HG02870 (cell line): ENCODE data around the gene RGS9BP.
"Not testable (repeated sequence)": the region's sequence is repeated elsewhere in the genome, so short reads cannot be mapped to it uniquely, and the experiment has no call there.

Experiments
- ATAC-seq: cut with Tn5 transposase; IDR thresholded peaks from one replicate; pipeline ENCODE4 v1.9.1; 2021; ENCODE audit warnings: mild to moderate bottlenecking, moderate library complexity; ENCODE audit not compliant: unreplicated experiment

The RGS9BP gene, protein sequence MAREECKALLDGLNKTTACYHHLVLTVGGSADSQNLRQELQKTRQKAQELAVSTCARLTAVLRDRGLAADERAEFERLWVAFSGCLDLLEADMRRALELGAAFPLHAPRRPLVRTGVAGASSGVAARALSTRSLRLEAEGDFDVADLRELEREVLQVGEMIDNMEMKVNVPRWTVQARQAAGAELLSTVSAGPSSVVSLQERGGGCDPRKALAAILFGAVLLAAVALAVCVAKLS

DNA sequence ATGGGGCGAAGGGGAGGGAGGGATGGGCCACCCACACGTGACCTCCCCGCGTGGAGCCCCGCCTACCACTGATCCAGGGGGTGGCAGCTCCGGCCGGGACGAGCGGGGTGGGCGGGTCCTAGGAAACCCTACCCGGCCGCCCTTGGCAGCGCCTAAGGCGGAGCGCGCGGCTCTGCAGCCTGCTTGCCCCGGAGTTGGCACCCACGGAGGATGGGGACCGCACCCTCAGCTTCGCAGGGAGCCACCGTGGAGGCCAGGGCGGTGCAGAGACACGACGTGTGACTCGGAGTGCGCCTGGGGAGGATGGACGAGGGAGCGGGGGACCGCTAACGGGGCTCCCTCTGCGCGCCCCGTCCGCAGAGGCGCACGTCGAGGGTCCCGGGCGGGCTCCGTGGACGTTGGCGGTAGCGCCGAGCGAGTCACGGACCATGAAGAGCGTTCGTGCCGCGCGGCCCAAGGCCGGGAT is at the start of gene RGS9BP:
Gene RGS9BP (plus strand): TSS at position 129 of the 466 bp plus-strand sequence. CDS start 416 bp downstream, outside the sequence.
- ATAC-seq = no peak

DNA sequence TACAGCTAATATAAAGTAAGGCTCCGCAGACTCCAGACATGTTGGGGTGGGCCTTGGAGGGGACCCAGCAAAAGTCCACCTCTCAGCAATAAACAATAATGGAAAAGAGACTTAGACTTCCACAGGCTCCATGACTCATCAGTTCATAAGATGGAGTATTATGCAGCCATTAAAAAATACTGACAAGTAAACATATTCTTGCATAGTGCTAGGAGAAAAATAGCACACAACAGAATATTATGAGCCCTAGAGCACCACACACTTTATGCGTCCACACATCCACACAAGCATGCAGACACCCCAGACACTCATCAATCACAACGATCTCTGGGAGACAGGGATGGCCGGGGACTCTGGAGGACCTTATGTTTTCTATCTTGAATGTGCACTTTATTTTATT is 48.7 kb upstream of the RGS9BP start:
- no peak for ATAC-seq

DNA sequence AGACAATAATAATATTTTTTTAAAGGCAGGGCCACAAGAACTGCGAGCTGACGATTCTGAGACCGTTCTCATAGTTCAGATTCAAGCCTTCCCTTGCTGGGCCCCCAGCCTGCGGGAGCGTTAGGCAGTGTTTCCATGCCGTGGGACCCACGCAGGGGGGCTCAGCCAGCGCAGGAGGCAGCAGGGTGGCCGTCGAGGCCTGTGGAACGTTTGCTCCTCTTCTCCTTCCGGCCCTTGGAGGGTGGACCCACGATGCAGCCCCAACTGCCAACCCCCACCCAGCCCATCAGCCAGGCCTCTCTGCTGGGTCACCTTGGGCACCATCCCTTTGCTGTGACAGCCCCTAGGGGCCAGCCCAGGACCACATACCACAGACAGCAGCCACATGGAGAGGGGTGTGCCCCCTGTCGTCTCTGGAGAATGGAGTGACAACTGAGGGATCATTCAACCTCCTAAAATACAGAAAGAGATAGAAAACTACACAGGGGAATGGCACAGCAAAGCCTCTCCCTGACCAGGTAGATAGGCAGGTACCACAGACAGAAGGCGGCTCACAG is 47.9 kb upstream of the RGS9BP start:
- ATAC-seq = no peak

DNA sequence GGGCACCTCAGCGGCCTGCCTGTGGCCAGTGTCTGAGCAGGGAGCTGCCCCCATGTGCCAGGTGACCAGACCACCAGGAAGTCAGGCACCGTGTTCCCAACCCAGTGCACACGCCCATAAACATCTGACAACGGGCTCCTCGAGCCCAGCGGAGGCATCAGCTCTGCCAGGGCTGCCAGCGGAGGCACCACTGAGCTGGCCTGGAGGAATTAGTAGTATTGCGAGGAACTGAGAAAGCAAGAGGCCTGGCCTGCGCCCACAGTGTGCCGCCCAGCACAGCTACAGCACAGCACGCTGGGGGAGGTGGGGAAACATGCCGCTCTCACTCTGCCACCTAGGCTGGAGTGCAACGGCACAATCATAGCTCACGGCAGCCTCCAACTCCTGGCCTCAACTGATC is 45.3 kb upstream of the RGS9BP start:
- ATAC-seq = no peak

DNA sequence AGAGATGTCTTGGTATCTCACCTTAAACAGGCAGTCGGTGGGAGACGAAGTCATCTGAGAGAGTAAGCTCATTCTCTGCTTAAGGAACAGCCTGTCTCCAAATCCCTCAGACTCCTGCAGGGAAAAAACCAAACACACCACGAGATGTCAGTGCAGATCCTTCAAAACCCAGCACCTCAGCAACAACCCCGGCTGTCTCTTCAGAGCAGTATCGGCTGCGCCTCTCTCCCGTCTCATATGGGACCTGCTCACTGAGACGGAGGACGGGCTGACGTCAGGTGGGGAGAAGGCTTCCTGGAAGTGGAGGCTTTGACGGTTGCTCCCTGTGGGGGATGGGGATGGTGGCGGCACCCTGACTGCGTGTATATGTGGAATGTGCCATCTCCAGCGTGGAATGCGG is 44.3 kb upstream of the RGS9BP start:
- no peak for ATAC-seq

DNA sequence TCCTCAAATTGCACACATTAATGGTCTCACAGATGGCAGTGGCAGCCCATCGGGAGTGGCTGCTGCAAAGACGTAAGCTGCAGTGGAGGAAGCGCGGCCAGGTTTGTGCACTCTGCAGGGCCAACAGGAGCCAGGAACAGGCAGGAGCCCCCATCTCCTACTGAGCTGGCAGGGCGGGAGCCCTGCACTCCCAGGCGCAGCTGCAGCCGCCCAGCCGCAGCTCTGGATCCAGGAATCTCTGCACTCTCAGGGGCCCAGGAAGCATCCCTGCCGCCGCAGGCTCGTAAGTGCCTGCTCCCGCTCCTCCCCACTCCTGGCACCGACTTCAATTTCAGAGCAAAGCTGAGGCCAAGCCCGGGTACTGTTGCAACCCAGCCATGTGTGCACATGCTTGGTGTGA is 38.2 kb upstream of the RGS9BP start:
- ATAC-seq = no peak

DNA sequence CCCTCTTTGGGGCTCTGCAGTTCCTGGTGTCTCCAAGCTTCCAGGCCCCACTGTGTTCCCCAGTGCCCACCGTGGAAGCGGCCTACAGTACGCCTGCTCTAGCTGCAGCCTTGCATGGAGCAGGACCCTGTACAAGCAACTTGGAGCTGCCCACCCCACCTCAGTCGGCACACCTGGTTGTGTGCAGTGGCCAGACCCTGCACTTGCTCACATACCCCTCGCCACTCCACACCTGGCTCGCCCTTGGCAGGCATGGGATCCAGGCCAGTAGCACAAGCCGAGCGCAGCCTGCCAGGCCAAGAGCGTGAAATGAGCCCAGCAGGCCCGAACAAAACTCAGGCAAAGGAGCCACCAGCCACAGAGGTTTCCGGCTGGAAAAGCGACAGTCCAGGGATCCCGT is 37.0 kb upstream of the RGS9BP start:
- ATAC-seq = no peak

DNA sequence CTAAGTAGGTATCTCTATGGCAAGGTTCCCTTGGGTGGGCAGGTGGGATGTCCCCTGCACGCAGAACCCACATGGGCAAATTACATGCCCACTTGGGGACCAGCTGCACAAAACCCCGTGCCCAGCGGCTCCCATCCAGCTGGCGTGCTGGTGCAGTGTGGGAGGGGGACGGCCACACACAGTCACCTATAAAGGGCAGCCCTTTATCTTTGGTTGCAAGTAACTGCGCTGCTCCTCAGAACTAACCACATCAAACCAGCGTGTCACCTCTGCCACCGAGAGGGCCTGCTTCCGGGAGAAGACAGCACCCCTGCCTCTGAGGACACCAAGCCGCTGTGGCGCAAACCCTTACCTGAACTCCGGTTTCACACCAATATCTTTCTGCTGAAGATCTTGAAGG is 32.9 kb upstream of the RGS9BP start:
- no peak for ATAC-seq

DNA sequence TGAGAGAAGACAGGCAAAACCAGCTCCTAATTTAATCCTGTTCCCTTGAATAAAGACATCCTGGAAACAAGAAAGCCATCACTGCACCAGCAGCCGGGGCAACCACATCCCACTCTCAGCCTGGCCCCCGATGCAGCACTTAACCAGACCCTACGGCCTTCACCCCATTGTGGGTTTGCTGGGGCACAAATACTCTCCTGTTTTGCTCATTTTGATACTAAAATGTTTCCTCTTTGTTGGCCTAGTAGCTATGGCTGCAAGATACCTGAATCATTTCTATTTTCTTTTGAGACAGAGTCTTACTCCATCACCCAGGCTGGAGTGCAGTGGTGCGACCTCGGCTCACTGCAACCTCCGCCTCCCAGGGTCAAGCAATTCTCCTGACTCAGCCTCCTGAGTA is 29.1 kb upstream of the RGS9BP start:
- no peak for ATAC-seq

DNA sequence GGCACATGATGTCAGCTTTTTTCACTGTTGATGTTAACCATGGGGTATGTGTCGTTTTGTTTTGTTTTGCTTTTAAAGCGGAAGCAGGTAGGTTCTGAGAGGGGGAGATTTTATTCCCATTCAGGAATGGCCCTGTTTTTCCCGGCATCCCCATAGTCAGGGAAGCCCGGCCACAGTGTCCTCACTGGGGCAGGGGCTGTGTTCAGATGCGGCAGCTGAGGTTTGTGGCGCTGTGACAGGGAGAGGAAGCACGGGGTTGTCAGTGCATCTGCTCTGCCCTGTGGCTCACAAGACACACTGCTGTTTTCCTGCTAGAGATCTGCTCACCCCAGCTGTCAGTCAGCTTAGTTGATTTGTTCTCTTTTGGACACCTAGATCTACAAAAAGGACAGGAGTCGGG is 28.3 kb upstream of the RGS9BP start:
- ATAC-seq = no peak

DNA sequence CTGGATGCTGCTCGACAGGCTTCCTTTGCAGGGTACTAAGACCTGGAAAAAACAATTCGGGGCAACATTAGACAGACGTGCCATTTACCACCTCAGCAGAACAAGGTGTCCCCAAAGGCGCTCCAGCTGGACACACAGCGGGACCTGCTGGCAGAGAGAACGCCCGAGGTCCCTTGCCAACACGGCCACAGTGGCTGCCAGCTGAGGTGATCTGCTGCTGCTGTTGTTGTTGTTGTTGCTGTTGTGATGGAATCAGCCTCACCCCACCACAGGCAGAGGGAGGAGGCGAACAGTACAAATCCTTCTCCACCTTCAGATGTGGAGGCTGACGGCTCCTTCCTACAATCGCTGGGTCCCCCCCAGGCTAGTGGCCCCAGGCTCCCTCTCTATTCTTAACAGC is 25.9 kb upstream of the RGS9BP start:
- ATAC-seq = no peak

DNA sequence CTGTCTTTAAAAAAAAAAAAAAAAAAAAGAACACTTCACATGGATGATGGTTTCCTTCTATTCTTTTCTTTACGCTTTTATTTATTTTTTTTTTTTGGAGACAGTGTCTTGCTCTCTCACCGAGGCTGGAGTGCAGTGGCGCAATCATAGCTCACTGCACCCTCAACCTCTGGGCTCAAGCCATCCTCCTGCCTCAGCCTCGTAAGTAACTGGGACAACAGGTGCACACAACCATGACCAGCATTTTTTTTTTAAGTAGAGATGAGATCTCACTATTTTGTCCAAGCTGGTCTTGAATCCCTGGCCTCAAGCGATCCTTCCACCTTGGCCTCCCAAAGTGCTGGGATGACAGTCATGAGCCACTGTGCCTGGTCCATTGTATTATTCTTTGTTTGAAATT is 25.0 kb upstream of the RGS9BP start:
- ATAC-seq = no peak

DNA sequence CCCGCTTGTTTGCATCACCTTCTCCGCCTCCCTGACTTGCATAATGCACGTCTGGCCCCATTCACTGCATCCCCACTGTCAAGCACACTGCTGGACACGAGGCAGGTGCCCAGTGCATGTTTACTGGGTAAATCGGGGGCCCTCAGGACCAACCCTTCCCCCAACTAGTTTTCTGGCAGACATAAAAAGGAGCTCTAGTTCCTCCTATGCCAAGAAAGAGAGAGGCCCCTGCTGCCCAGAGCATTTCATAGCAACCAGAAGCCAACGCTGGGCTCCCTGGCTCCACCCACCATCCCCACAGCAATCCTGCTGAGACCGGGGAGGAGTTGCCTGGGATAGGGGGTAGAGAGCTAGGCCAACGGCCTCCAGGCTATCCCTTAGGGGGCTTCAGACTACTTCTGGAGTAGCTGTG is 23.9 kb upstream of the RGS9BP start:
- ATAC-seq = no peak

DNA sequence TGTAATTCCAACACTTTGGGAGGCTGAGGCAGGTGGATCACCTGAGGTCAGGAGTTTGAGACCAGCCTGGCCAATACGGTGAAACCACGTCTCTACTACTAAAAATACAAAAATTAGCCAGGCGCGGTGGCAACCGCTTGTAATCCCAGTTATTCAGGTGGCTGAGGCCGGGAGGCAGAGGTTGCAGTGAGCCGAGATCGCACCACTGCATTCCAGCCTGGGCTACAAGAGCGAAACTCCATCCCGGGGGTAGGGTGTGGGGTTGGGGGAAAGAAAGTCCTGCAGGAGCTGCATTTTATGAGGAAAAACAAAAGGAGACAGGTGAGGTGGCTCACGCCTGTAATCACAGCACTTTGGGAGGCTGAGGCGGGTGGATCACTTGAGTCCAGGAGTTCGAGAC is 23.3 kb upstream of the RGS9BP start:
- ATAC-seq = not testable (repeated sequence)

DNA sequence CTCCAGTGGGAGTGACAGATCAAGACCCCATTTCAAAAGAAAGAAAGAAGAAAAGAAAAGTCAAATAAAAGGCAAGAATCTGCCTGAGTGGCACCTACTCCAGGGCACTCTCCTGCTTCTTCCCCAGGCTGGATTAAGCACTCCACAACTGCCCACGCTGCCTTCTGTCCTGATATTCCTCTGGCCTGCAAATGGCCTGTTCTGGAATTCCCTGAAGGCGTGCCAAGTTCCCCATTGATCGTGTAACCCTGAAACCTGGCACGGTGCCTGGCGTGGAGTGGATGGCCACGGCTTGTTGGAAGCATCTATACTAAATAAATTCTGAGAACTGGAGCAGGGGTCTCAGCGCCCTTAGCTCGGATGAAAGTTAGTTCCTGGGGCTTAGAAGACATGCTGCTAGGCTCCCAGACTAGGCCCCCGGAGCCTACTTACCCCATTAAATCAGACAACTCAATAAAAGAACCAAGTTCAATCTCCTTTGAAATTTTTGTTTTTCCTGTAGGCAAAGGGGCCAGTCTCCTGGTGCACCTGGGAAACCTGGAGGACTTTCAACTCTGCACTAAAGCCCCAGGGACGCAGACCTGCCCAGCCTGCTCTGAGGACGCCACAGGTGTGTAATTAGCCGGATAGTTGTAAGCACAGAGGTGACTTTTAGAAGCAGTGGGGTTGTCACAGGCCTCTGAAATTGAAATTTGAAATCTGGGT is 22.6 kb upstream of the RGS9BP start:
- no peak for ATAC-seq

DNA sequence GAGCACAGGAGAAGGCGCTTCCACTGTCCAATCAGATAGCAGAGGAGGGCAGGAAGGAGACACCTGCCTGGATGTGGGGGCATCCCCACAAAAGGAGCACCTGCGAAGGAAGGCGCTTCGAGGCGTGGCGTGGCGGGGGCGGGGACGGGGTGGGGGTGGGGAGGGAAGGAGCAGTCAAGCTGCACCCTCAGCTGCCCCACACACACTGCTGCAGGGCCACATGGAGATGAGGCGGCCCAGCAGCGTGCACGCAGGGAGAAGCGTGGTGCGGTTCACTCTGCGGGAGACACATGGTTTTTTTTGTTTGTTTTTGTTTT is 22.1 kb upstream of the RGS9BP start:
- ATAC-seq = no peak

DNA sequence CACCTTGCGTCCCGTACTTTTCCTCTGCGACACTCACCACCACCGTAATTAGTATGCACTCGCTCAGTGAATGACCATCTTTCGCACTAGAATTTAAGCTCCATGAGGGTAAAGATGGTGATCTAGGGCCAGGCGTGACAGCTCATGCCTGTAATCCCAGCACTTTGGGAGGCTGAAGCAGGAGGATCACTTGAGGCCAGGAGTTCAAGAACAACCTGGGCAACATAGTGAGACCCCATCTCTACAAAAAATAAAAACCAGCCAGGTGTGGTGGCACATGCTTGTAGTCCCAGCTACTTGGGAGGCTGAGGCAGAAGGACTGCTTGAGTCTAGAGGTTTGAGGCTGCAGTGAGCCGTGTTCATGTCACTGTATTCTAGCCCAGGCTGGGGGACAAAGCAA is 19.3 kb upstream of the RGS9BP start:
- not testable (repeated sequence) for ATAC-seq

DNA sequence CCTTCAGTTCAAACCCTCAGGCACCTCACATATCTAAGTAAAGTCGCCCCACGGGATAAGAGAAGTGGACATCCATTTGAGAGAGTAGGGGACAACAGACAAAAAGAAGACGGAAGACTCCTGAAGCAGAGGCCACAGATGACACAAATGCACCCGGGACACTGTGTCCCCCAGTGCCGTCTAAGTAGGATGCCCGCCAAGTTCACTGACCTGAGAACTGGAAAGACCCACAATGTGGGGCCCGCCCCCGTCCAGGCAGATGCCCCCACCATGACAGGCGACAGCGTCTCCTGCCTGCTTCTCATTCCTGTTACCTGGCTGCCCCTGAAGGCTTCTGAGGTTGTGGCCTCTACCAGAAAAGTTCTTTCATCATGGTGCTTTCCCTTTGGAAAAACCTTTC is 17.6 kb upstream of the RGS9BP start:
- no peak for ATAC-seq

DNA sequence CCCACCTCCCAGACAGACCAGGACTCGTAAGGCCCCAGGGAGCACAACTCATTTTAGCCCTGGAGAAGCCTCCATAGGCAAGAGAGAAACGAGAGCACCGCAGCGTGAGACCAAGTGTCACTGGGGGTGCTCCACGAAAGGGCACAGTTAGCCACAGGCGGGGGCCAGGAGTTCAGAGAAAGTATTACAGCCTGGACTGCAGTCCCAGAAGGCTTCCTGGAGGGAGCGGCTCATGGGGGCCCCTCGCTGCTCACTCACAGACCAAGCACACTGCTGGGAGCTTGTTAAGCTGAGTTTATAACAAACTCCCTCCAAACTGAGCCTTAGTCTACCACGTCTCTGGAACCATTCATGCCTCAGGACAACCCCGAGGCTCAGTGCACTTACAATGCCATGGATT is 17.1 kb upstream of the RGS9BP start:
- no peak for ATAC-seq

DNA sequence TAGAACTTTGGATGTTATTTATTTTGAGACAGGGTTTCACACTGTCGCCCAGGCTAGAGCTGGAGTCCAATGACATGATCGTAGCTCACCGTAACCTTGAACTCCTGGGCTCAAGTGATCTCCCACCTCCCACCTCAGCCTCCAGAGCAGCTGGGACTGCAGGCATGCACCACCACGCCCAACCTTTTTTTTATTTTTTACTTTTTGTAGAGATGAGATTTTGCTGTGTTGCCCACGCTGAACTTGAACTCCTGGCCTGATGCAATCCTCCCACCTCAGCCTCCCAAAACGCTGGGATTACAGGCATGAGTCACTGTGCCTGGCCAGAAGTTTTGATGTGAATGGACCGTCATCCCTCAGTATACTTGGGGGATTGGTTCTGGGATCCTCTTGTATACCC is 14.3 kb upstream of the RGS9BP start:
- ATAC-seq = no peak

DNA sequence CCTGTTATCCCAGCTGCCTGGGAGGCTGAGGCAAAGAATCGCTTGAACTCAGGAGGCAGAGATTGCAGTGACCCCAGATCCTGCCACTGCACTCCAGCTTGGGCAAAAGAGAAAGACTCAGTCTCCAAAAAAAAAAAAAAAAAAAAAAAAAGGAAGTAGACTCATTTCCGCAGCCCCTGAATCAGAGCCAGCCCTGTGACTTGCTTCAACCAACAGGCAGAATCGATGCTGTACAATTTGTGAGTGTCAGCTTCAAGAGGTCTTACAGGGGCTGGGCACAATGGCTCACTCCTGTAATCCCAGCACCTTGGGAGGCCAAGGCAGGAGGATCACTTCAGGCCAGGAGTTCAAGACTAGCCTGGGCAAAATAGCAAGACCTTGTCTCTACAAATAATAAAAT is 13.5 kb upstream of the RGS9BP start:
- no peak for ATAC-seq

DNA sequence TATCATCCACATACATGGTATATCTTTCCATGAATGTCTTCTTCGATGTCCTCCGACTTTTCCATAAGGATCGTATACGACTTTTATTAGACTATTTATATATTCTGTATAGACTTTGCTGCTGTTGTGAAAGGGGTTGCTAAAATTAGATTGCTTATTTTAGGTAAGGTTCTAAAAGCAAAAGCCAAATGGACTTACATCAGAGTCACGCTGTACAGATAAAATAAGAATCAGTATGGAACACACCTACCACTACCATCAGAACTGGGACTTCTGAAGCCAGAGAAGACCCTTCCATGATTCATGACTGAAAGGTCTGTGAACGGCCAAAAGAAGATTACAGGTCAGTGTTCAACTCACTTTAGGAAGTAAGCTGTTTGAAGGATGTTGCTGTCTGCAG is 9.6 kb upstream of the RGS9BP start:
- no peak for ATAC-seq

DNA sequence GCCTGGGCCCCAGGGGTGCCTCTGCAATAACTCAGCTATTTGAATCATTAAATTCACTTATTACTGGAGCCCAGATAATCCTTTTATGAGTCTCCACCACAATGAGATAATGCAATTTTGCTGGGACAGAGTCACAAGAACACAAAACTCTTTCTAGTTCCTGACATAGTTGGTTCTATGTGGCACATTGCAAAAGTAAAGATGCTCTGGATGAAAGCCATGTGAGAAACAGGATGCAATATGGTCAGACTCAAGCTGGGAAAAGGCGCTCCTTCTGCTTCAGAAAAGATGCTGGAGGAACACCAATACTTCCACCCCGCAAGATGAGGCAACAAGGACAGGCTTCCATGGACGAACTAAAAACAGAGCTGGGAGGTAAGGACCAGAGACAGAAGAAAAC is 6.3 kb upstream of the RGS9BP start:
- ATAC-seq = no peak
